HepG2 (cell line): Measurements from ENCODE around the gene GRIK3. TPM values are rescaled to one million over a fixed set of nuclear protein-coding genes. Genes with fewer than 3 reads are reported as not detected.

ENCODE experiments used
- ATAC-seq: fragments of 200-7000 bp; cut with Tn5 transposase; 3 replicates; pipeline ENCODE4 v1.9.1; 2020; ENCODE audit warnings: mild to moderate bottlenecking, moderate library complexity
- BruUV-seq: library from RNA; stranded (reverse); fragments of 400-500 nt; replicated peaks from 2 replicates; lab custom pipeline; 2021; lab: Mats Ljungman, UMichigan
- CTCF ChIA-PET: fragments of 300-600 bp; formaldehyde crosslinking; extraction: SDS; loops from one replicate; lab custom pipeline; 2021; ENCODE audit warnings: low total read pairs, inconsistent platforms, low intra/inter-chr PET ratio; lab: Yijun Ruan, JAX
- POLR2A ChIA-PET: fragments of 350-600 bp; sonication (Branson Sonifier 250); formaldehyde crosslinking; loops from one replicate; lab custom pipeline; 2020; ENCODE audit warnings: antibody characterized with exemption, inconsistent platforms; lab: Yijun Ruan, JAX
- DNase-seq: peaks from one replicate; pipeline ENCODE4 v3.0.0-alpha.2; 2015; ENCODE audit warnings: low spot score
- FAIRE-seq: peaks from 3 replicates; lab custom pipeline; 2011; peaks lifted over from hg19 to GRCh38; lab: Jason Lieb, UNC
- H2AFZ ChIP-seq: one replicate; pipeline ENCODE4 v1.6.1; 2011; ENCODE audit warnings: low read length, inconsistent platforms
- H3K27ac ChIP-seq: fragments of 300-600 bp; 3 replicates; pipeline ENCODE4 v1.8.0; 2011; ENCODE audit warnings: mixed run types, mild to moderate bottlenecking, mixed read lengths, low read length, inconsistent platforms; ENCODE audit not compliant: insufficient read depth; ENCODE audit errors: extremely low read length
- H3K27me3 ChIP-seq, 2 experiments: fragments of 200-600 bp in 1 of 2; 2 replicates in 1 of 2; 3 replicates in 1 of 2; pipeline versions ENCODE4 v1.6.0 to v1.8.0; 2011; ENCODE audit warnings: low read length in 2 of 2, mild to moderate bottlenecking in 2 of 2, moderate library complexity in 2 of 2, inconsistent platforms in 1 of 2; ENCODE audit not compliant: insufficient read depth in 2 of 2, control insufficient read depth in 1 of 2
- H3K36me3 ChIP-seq, 2 experiments: fragments of 200-600 bp in 1 of 2; replicated peaks in 1 of 2; 2 replicates in 1 of 2; 3 replicates in 1 of 2; pipeline versions ENCODE4 v1.5.1 to v1.8.0; 2011; ENCODE audit warnings: low read length in 2 of 2, inconsistent platforms in 1 of 2; ENCODE audit not compliant: insufficient read depth in 2 of 2, control insufficient read depth in 1 of 2
- H3K4me1 ChIP-seq: 2 replicates; pipeline ENCODE4 v1.5.1; 2012; ENCODE audit warnings: low read length, inconsistent platforms; ENCODE audit not compliant: insufficient read depth
- H3K4me2 ChIP-seq: 2 replicates; pipeline ENCODE4 v1.6.0; 2011; ENCODE audit warnings: low read depth, low read length, inconsistent platforms
- H3K4me3 ChIP-seq, 3 experiments: fragments of 200-600 bp in 1 of 3; sonication (generic), shearing (Covaris generic) in 1 of 3; replicated peaks in 1 of 3; 2 replicates each; pipeline ENCODE4 v1.5.1; 2011 to 2016; ENCODE audit warnings: low read length in 3 of 3, inconsistent platforms in 2 of 3, low read depth in 2 of 3, mild to moderate bottlenecking in 2 of 3, control low read depth in 1 of 3, mixed read lengths in 1 of 3; ENCODE audit not compliant: insufficient read depth in 1 of 3
- H3K79me2 ChIP-seq: one replicate; pipeline ENCODE4 v1.6.1; 2011; ENCODE audit warnings: low read length, inconsistent platforms; ENCODE audit not compliant: insufficient read depth
- H3K9ac ChIP-seq: 2 replicates; pipeline ENCODE4 v1.6.0; 2011; ENCODE audit warnings: mild to moderate bottlenecking, low read depth, low read length, inconsistent platforms; ENCODE audit not compliant: insufficient read depth
- H3K9me3 ChIP-seq: 2 replicates; pipeline ENCODE4 v1.5.1; 2012; ENCODE audit warnings: mild to moderate bottlenecking, low read length
- H4K20me1 ChIP-seq: 2 replicates; pipeline ENCODE4 v1.6.0; 2011; ENCODE audit warnings: inconsistent platforms, mild to moderate bottlenecking, low read length, moderate library complexity; ENCODE audit not compliant: insufficient read depth
- FLYWCH1 ChIP-seq: sonication (generic); formaldehyde crosslinking; IDR thresholded peaks from 2 replicates; pipeline ENCODE4 v1.8.1; 2023; ENCODE audit warnings: mild to moderate bottlenecking, missing genetic modification reagents
- JUNB ChIP-seq: sonication (generic); formaldehyde crosslinking; IDR thresholded peaks from 2 replicates; pipeline ENCODE4 v1.8.0; 2022; ENCODE audit warnings: missing genetic modification reagents, mild to moderate bottlenecking, borderline replicate concordance
- POLR2AphosphoS5 ChIP-seq: IDR thresholded peaks from 2 replicates; pipeline ENCODE4 v1.6.1; 2012; ENCODE audit warnings: low read depth, low read length
- TBP ChIP-seq: sonication (generic); formaldehyde crosslinking; IDR thresholded peaks from 2 replicates; pipeline ENCODE4 v1.5.0; 2020; ENCODE audit warnings: missing genetic modification reagents
- TCF12 ChIP-seq, 2 experiments: fragments of 450-650 bp in 1 of 2; sonication (generic) in 1 of 2; formaldehyde crosslinking in 1 of 2; IDR thresholded peaks; 2 replicates each; pipeline versions ENCODE4 v1.6.1 to v1.8.0; 2017 to 2022; ENCODE audit warnings: antibody characterized with exemption in 1 of 2, mild to moderate bottlenecking in 1 of 2, missing genetic modification reagents in 1 of 2, moderate library complexity in 1 of 2
- ZFP36L2 ChIP-seq: sonication (generic); formaldehyde crosslinking; IDR thresholded peaks from 2 replicates; pipeline ENCODE4 v1.4.0; 2020; ENCODE audit warnings: missing genetic modification reagents
- ZNF431 ChIP-seq: sonication (generic); formaldehyde crosslinking; IDR thresholded peaks from 2 replicates; pipeline ENCODE4 v1.9.0; 2022; ENCODE audit warnings: missing genetic modification reagents, low read depth, mild to moderate bottlenecking, borderline replicate concordance
- ZNF441 ChIP-seq: sonication (generic); formaldehyde crosslinking; IDR thresholded peaks from 2 replicates; pipeline ENCODE4 v1.7.0; 2021; ENCODE audit warnings: missing genetic modification reagents, borderline replicate concordance
- ZNF605 ChIP-seq: sonication (generic); formaldehyde crosslinking; IDR thresholded peaks from 2 replicates; pipeline ENCODE4 v1.8.0; 2022; ENCODE audit warnings: mild to moderate bottlenecking, missing genetic modification reagents
- ZNF780A ChIP-seq: sonication (generic); formaldehyde crosslinking; IDR thresholded peaks from 2 replicates; pipeline ENCODE4 v1.8.0; 2022; ENCODE audit warnings: mild to moderate bottlenecking, missing genetic modification reagents, moderate library complexity
- ZNF883 ChIP-seq: sonication (generic); formaldehyde crosslinking; IDR thresholded peaks from 2 replicates; pipeline ENCODE4 v1.5.1; 2020; ENCODE audit warnings: mild to moderate bottlenecking, missing genetic modification reagents; ENCODE audit errors: not compliant biosample characterization
- ZSCAN12 ChIP-seq: sonication (generic); formaldehyde crosslinking; IDR thresholded peaks from 2 replicates; pipeline ENCODE4 v1.9.0; 2021; ENCODE audit warnings: mild to moderate bottlenecking, missing genetic modification reagents
- WGBS: methylation state at CpG from one replicate; pipeline ENCODE4 v1.1.6; 2017; ENCODE audit warnings: low lambda C conversion rate; 5-methylcytosine and 5-hydroxymethylcytosine counted together
- in situ Hi-C: cut with HindIII; loops from 2 replicates; pipeline ENCODE4 v1.10.0; 2017; ENCODE audit warnings: low pct_unique_long_range_greater_than_20kb; ENCODE audit not compliant: extremely low pct_ligation_motif_present
- intact Hi-C: fragments of 100-400 bp; cut with micrococcal nuclease; formaldehyde crosslinking; loops from one replicate; pipeline ENCODE4 v1.10.0; 2022; ENCODE audit not compliant: unreplicated experiment
- polyA plus RNA-seq, 8 experiments: library from polyadenylated mRNA; depleted of rRNA in 3 of 8; stranded (reverse) in 7 of 8; unstranded in 1 of 8; fragments of >200 nt; fragmentation: Illumina TruSeq in 4 of 8; extraction: Trizol in 4 of 8; gene quantifications; 2 replicates each; pipeline versions ENCODE4 v1.2.1 to v1.2.3, GENCODE V29; 2011 to 2016; ENCODE audit warnings: low read depth in 4 of 8, missing spikeins in 1 of 8, mixed read lengths in 1 of 8; ENCODE audit not compliant: insufficient read depth in 1 of 8
- total RNA-seq, 5 experiments: library from RNA; depleted of rRNA; stranded (reverse); fragments of >200 nt; fragmentation: Illumina TruSeq; extraction: Trizol; gene quantifications; 2 replicates each; pipeline ENCODE4 v1.2.3, GENCODE V29; 2016; ENCODE audit warnings: low read depth in 1 of 5
- TF ChIP-seq, protein P1 (sequence below): sonication (generic); formaldehyde crosslinking; IDR thresholded peaks from 2 replicates; pipeline ENCODE4 v1.5.0; 2020; ENCODE audit warnings: missing genetic modification reagents
- TF ChIP-seq, protein P2 (sequence below): IDR thresholded peaks from 2 replicates; pipeline ENCODE4 v1.6.1; 2012; ENCODE audit warnings: inconsistent platforms

The GRIK3 gene
- total and polyA plus RNA-seq, 2 of the 13 experiments (the other 11 are each of a cell fraction or from before 2014, with no cell fraction given): not detected

DNA sequence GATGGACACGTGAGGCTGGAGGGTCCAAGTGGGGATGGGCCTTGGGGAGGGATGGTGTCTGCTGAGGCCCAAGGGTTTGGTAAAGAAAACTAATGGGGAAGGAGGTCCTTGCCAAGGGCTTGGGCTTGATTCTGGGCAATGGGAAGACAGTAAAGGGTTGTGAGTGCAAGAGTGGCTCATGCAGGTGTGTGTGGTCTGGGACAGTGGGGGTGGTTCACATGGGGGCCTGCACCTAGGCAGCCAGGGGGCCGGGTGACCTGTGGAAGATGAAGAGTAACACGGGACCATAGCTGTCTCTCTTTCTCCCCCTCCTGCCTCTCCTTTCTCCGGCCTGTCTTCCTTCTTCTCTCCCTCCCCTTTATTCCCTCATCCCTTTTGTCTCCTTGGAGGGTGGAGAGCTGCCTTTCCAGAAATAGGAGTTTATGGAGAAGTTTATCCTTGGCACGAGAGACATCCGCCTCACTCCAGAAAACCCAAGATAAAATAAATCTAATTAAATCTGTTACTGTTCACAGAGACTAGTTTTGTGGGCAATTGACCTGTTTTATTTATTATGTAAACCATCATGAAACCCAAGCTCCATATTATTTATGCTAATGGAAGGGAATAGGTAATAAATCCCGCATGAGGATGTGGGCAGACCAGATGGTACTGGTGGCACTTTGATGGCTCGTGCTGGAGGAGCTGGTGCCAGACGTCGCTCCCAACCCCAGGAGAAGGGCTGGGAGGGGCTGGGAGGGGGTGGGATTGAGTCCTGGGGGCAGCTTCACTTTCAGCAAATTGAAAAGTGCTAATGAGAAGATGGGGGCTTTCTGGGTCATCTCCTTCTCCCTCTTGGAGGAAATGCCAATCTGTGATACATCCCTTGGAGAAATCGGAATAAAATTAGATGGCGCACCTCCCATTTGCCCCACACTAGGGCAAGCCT is 278.7 kb downstream of the GRIK3 start:
- Histone ChIP-seq H4K20me1 (0 out of 2 replicates have a peak, but pooled peaks cover 3% of the 10 kb centered on the region), H2AFZ (no peak overlapping the region), H3K36me3 (no peaks in the 10 kb centered on the region), H3K4me3 (no peak overlapping the region), H3K79me2 (no peaks in the 10 kb centered on the region), H3K27me3 (peaks cover 0 to 8% of the 10 kb centered on the region in 2 experiments; a peak in 3 of 5 replicates), H3K4me2 (no peak overlapping the region), H3K9ac (no peak overlapping the region), H3K4me1 (peaks cover 16% of the 10 kb centered on the region), H3K9me3 (no peaks in the 10 kb centered on the region), H3K27ac (no peak overlapping the region)
- intact Hi-C loops (no loop called here), in situ Hi-C loops (no loop called here)
- CTCF ChIA-PET: no interaction called here
- no TSS peak for BruUV-seq
- 8% methylated on average over 12 of the region's 12 CpGs for WGBS
- ATAC-seq: no peak
- DNase-seq: no peak
- no peak for FAIRE-seq
- POLR2A ChIA-PET: no interaction called here
- no peak for TF ChIP-seq ZSCAN12
- no peak for TF ChIP-seq ZNF780A (CRISPR knock-in tag)
- TF ChIP-seq FLYWCH1 (CRISPR knock-in tag): no peak
- TF ChIP-seq POLR2AphosphoS5: no peak
- TF ChIP-seq ZFP36L2 (CRISPR knock-in tag): no peak
- TF ChIP-seq TBP: no peak
- TF ChIP-seq JUNB (CRISPR knock-in tag): no peak
- TF ChIP-seq ZNF605 (CRISPR knock-in tag): no peak
- no peak for TF ChIP-seq TCF12 (IDR thresholded peaks at IDR 0.05)
- no peak for TF ChIP-seq TCF12 (CRISPR knock-in tag; IDR thresholded peaks at IDR 0.05)
- TF ChIP-seq, protein P1, sequence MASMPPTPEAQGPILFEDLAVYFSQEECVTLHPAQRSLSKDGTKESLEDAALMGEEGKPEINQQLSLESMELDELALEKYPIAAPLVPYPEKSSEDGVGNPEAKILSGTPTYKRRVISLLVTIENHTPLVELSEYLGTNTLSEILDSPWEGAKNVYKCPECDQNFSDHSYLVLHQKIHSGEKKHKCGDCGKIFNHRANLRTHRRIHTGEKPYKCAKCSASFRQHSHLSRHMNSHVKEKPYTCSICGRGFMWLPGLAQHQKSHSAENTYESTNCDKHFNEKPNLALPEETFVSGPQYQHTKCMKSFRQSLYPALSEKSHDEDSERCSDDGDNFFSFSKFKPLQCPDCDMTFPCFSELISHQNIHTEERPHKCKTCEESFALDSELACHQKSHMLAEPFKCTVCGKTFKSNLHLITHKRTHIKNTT (CRISPR knock-in tag): no peak
- TF ChIP-seq, protein P2, sequence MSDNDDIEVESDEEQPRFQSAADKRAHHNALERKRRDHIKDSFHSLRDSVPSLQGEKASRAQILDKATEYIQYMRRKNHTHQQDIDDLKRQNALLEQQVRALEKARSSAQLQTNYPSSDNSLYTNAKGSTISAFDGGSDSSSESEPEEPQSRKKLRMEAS: no peak
- no peak for TF ChIP-seq ZNF441 (CRISPR knock-in tag)
- no peak for TF ChIP-seq ZNF883 (CRISPR knock-in tag)
- TF ChIP-seq ZNF431 (CRISPR knock-in tag): no peak
